Hippocampal formation (tissue), 2 donors: ENCODE results near the gene LHX2.

Experiments used
- DNase-seq, 2 donors: peaks; one replicate each; lab custom pipeline; 2025; lab: John Stamatoyannopoulos, UW

LHX2 gene

GRCh38 chr9:123999661-124000060, 11.9 kb upstream of the LHX2 start:
- DNase-seq = no peak

GRCh38 chr9:124000161-124000783, 11.3 kb upstream of the LHX2 start:
- no peak for DNase-seq

GRCh38 chr9:124000784-124001457, 10.6 kb upstream of the LHX2 start:
- DNase-seq = no peak

- no peak for DNase-seq
Measured at GRCh38 chr9:124001458-124001799, 10.1 kb upstream of the LHX2 start.

GRCh38 chr9:124001866-124002525, 9.6 kb upstream of the LHX2 start:
- no peak for DNase-seq

GRCh38 chr9:124003636-124004349, 7.8 kb upstream of the LHX2 start:
- no peak for DNase-seq

- no peak for DNase-seq
Measured at GRCh38 chr9:124004593-124004992, 7.0 kb upstream of the LHX2 start.

- DNase-seq = no peak
Measured at GRCh38 chr9:124005029-124005771, 6.4 kb upstream of the LHX2 start.

GRCh38 chr9:124006448-124007361, 4.9 kb upstream of the LHX2 start:
- DNase-seq = no peak

- no peak for DNase-seq
Measured at GRCh38 chr9:124007565-124008302, 3.8 kb upstream of the LHX2 start.

GRCh38 chr9:124008303-124008693, 3.3 kb upstream of the LHX2 start:
- no peak for DNase-seq

GRCh38 chr9:124008694-124009530, 2.7 kb upstream of the LHX2 start:
- DNase-seq = no peak

GRCh38 chr9:124009531-124010217, 1.9 kb upstream of the LHX2 start:
- no peak for DNase-seq

- no peak for DNase-seq
Measured at GRCh38 chr9:124010303-124010664, 1.3 kb upstream of the LHX2 start.

- no peak for DNase-seq
Measured at GRCh38 chr9:124010665-124011321, 775 bp upstream of the LHX2 start.

GRCh38 chr9:124012368-124013301, 1.1 kb downstream of the LHX2 start:
- DNase-seq = no peak
